SJSA1 (cell line): ENCODE measurements around the gene RIC3. TPM values are rescaled to one million over a fixed set of nuclear protein-coding genes. Genes with fewer than 3 reads are reported as not detected.

Experiments used
- DNase-seq, 2 experiments: peaks; one replicate each; pipeline ENCODE4 v3.0.0-alpha.2; 2015 to 2020; ENCODE audit warnings: low spot score in 2 of 2, low read depth in 1 of 2
- H3K27ac ChIP-seq: fragments of 250-450 bp; sonication (Bioruptor Pico); 2 replicates; pipeline ENCODE4 v1.5.1; 2020; ENCODE audit warnings: mild to moderate bottlenecking, moderate library complexity
- H3K27me3 ChIP-seq: fragments of 250-450 bp; sonication (Bioruptor Pico); replicated peaks from 2 replicates; pipeline ENCODE4 v1.5.1; 2020; ENCODE audit warnings: mild to moderate bottlenecking, moderate library complexity
- H3K36me3 ChIP-seq: fragments of 250-450 bp; sonication (Bioruptor Pico); 2 replicates; pipeline ENCODE4 v1.5.1; 2020; ENCODE audit warnings: mild to moderate bottlenecking
- H3K4me1 ChIP-seq: fragments of 250-450 bp; sonication (Bioruptor Pico); replicated peaks from 2 replicates; pipeline ENCODE4 v1.6.1; 2021; ENCODE audit warnings: mild to moderate bottlenecking
- H3K4me3 ChIP-seq: fragments of 250-450 bp; sonication (Bioruptor Pico); 2 replicates; pipeline ENCODE4 v1.5.1; 2020; ENCODE audit warnings: mild to moderate bottlenecking
- H3K9me3 ChIP-seq: fragments of 250-450 bp; sonication (Bioruptor Pico); replicated peaks from 2 replicates; pipeline ENCODE4 v1.5.1; 2020; ENCODE audit warnings: mild to moderate bottlenecking
- total RNA-seq: library from RNA; depleted of rRNA; stranded (reverse); fragments of >200 nt; shearing (Covaris generic); gene quantifications from 2 replicates; pipeline ENCODE4 v1.2.3, GENCODE V29; 2014; rRNA removed

Gene RIC3
- total RNA-seq, 1 experiment from 2014 or later, result not detected

GRCh38 chr11:8059571-8060011, 109.2 kb downstream of the RIC3 start:
- Histone ChIP-seq H3K4me1 (no peaks in the 10 kb centered on the region), H3K36me3 (no peaks in the 10 kb centered on the region), H3K4me3 (no peak overlapping the region), H3K9me3 (no peaks in the 10 kb centered on the region), H3K27me3 (no peaks in the 10 kb centered on the region), H3K27ac (no peak overlapping the region)
- DNase-seq, result no peak

GRCh38 chr11:8059030-8059429, 109.8 kb downstream of the RIC3 start:
- Histone ChIP-seq H3K4me1 (no peaks in the 10 kb centered on the region), H3K27ac (no peak overlapping the region), H3K27me3 (no peaks in the 10 kb centered on the region), H3K9me3 (no peaks in the 10 kb centered on the region), H3K36me3 (no peaks in the 10 kb centered on the region), H3K4me3 (no peak overlapping the region)
- DNase-seq, result no peak

GRCh38 chr11:8058216-8058615, 110.6 kb downstream of the RIC3 start:
- Histone ChIP-seq H3K36me3 (no peaks in the 10 kb centered on the region), H3K4me1 (no peaks in the 10 kb centered on the region), H3K27me3 (no peaks in the 10 kb centered on the region), H3K9me3 (no peaks in the 10 kb centered on the region), H3K4me3 (no peak overlapping the region), H3K27ac (no peak overlapping the region)
- DNase-seq, result no peak

GRCh38 chr11:8056810-8057463, 111.9 kb downstream of the RIC3 start:
- no peak overlapping the region for H3K27ac ChIP-seq
- H3K4me3 ChIP-seq, result no peak overlapping the region
- no peaks in the 10 kb centered on the region for H3K27me3 ChIP-seq

More at GRCh38 chr11:8056810-8057463, 111.9 kb downstream of the RIC3 start:
- Histone ChIP-seq H3K9me3 (no peaks in the 10 kb centered on the region), H3K4me1 (no peaks in the 10 kb centered on the region), H3K36me3 (no peaks in the 10 kb centered on the region)
- DNase-seq, result no peak

Other genes with a start within 250 kb of the RIC3 start
- not detected in 2 replicates for gene OR10A6, start 237.8 kb downstream of the RIC3 start, total RNA-seq
- not detected in 2 replicates for gene OR10A3, start 227.3 kb downstream of the RIC3 start, total RNA-seq
- gene NLRP10, start 203.6 kb downstream of the RIC3 start, total RNA-seq, result not detected in 2 replicates
- 131 and 201 TPM in 2 replicates for gene EIF3F, start 181.7 kb downstream of the RIC3 start, total RNA-seq
- gene TUB, start 87.8 kb downstream of the RIC3 start, total RNA-seq, result 2.3 and 3.0 TPM in 2 replicates
- gene LMO1, start 94.9 kb upstream of the RIC3 start, total RNA-seq, result not detected in 2 replicates